GM21423 (cell line): ENCODE measurements around the gene ZBTB34.

Experiments used
- ATAC-seq: cut with Tn5 transposase; IDR thresholded peaks from one replicate; pipeline ENCODE4 v1.9.1; 2021; ENCODE audit warnings: mild to moderate bottlenecking, moderate library complexity; ENCODE audit not compliant: unreplicated experiment

Gene ZBTB34

GRCh38 chr9:126875756-126876510, 15.5 kb downstream of the ZBTB34 start:
- no peak for ATAC-seq

- ATAC-seq, result no peak
These were observed 16.1 kb downstream of the ZBTB34 start for GRCh38 chr9:126876531-126876930.

GRCh38 chr9:126877418-126877817, 17.0 kb downstream of the ZBTB34 start:
- no peak for ATAC-seq

- ATAC-seq, result no peak
These were observed 18.8 kb downstream of the ZBTB34 start for GRCh38 chr9:126879288-126879687.

GRCh38 chr9:126880226-126880946, 19.9 kb downstream of the ZBTB34 start:
- no peak for ATAC-seq

GRCh38 chr9:126880947-126881332, 20.5 kb downstream of the ZBTB34 start:
- no peak for ATAC-seq

- no peak for ATAC-seq
These were observed 22.3 kb downstream of the ZBTB34 start for GRCh38 chr9:126882746-126883145.

- no peak for ATAC-seq
These were observed 23.2 kb downstream of the ZBTB34 start for GRCh38 chr9:126883636-126884035.

GRCh38 chr9:126885131-126885641, 24.7 kb downstream of the ZBTB34 start:
- no peak for ATAC-seq

GRCh38 chr9:126886034-126886822, 25.8 kb downstream of the ZBTB34 start:
- no peak for ATAC-seq

- ATAC-seq, result no peak
These were observed 26.5 kb downstream of the ZBTB34 start for GRCh38 chr9:126886897-126887296.

GRCh38 chr9:126891676-126892075, 31.2 kb downstream of the ZBTB34 start:
- ATAC-seq, result no peak

GRCh38 chr9:126893079-126893478, 32.6 kb downstream of the ZBTB34 start:
- no peak for ATAC-seq

GRCh38 chr9:126894052-126894603, 33.7 kb downstream of the ZBTB34 start:
- no peak for ATAC-seq

- no peak for ATAC-seq
These were observed 41.8 kb downstream of the ZBTB34 start for GRCh38 chr9:126902210-126902609.

GRCh38 chr9:126904586-126904985, 44.1 kb downstream of the ZBTB34 start:
- no peak for ATAC-seq

- no peak for ATAC-seq
These were observed 45.7 kb downstream of the ZBTB34 start for GRCh38 chr9:126906091-126906490.

GRCh38 chr9:126907058-126907457, 46.6 kb downstream of the ZBTB34 start:
- ATAC-seq, result no peak

- ATAC-seq, result peak; percentile 97
These were observed 54.2 kb downstream of the ZBTB34 start, which contains the start of gene RALGPS1 for GRCh38 chr9:126914458-126915280. RALGPS1 (plus strand) TSS chr9:126914782; CDS start chr9:126962290, 47,508 bp downstream.

GRCh38 chr9:126915281-126915816, 54.9 kb downstream of the ZBTB34 start:
- ATAC-seq, result no peak
